A673 (cell line): ENCODE measurements around the gene PCP2.

ENCODE experiments used
- CTCF ChIP-seq: fragments of 300-800, 200-600 bp; sonication (generic); conservative IDR thresholded peaks from 2 replicates; pipeline ENCODE4 v1.5.1; 2017; ENCODE audit warnings: low read depth, mild to moderate bottlenecking, antibody characterized with exemption, low read length, moderate library complexity, mixed read lengths
- EZH2 ChIP-seq: fragments of 200-600 bp; sonication (generic); IDR thresholded peaks from 2 replicates; pipeline ENCODE4 v1.6.1; 2017; ENCODE audit warnings: borderline replicate concordance, low read depth, mild to moderate bottlenecking, mixed read lengths, antibody characterized with exemption, low read length; ENCODE audit not compliant: poor library complexity, severe bottlenecking

GRCh38 chr19:7670150-7670783 is 36.7 kb upstream of the PCP2 start:
- TF ChIP-seq CTCF (no peak), EZH2 (no peak)
